ENCODE measurements around the gene SEC61A2.

The SEC61A2 gene

GRCh38 chr10:12098966-12099365 is 30.5 kb upstream of the SEC61A2 start:
- DNase-seq (ENCODE audit: low spot score) = no peak
- no peak for TF ChIP-seq CTCF (IDR thresholded peaks at IDR 0.05; ENCODE audit: borderline replicate concordance, control extremely low read depth, extremely low read depth, insufficient read depth, missing control alignments)
- in situ Hi-C loops (cut with MboI; ENCODE audit: low sequenced_read_pairs, unreplicated experiment) = no loop called here

- in situ Hi-C loops (cut with MboI; ENCODE audit: low sequenced_read_pairs, unreplicated experiment) = no loop called here
- DNase-seq (ENCODE audit: low spot score) = no peak
- TF ChIP-seq CTCF (IDR thresholded peaks at IDR 0.05; ENCODE audit: borderline replicate concordance, control extremely low read depth, extremely low read depth, insufficient read depth, missing control alignments) = no peak
Measured at GRCh38 chr10:12103802-12104201, 25.7 kb upstream of the SEC61A2 start.

GRCh38 chr10:12107781-12108180 is 21.7 kb upstream of the SEC61A2 start:
- no peak for TF ChIP-seq CTCF (IDR thresholded peaks at IDR 0.05; ENCODE audit: borderline replicate concordance, control extremely low read depth, extremely low read depth, insufficient read depth, missing control alignments)

GRCh38 chr10:12109286-12109685 is 20.2 kb upstream of the SEC61A2 start:
- no peak for DNase-seq (ENCODE audit: low spot score)
- in situ Hi-C loops (cut with MboI; ENCODE audit: low sequenced_read_pairs, unreplicated experiment) = no loop called here
- TF ChIP-seq CTCF (IDR thresholded peaks at IDR 0.05; ENCODE audit: borderline replicate concordance, control extremely low read depth, extremely low read depth, insufficient read depth, missing control alignments) = no peak

More at GRCh38 chr10:12107781-12108180, 21.7 kb upstream of the SEC61A2 start:
- in situ Hi-C loops (cut with MboI; ENCODE audit: low sequenced_read_pairs, unreplicated experiment) = no loop called here
- DNase-seq (ENCODE audit: low spot score) = no peak

- in situ Hi-C loops (cut with MboI; ENCODE audit: low sequenced_read_pairs, unreplicated experiment) = no loop called here
- no peak for TF ChIP-seq CTCF (IDR thresholded peaks at IDR 0.05; ENCODE audit: borderline replicate concordance, control extremely low read depth, extremely low read depth, insufficient read depth, missing control alignments)
- DNase-seq (ENCODE audit: low spot score) = no peak
Measured at GRCh38 chr10:12111528-12111927, 17.9 kb upstream of the SEC61A2 start.

- in situ Hi-C loops (cut with MboI; ENCODE audit: low sequenced_read_pairs, unreplicated experiment) = no loop called here
- no peak for DNase-seq (ENCODE audit: low spot score)
- TF ChIP-seq CTCF (IDR thresholded peaks at IDR 0.05; ENCODE audit: borderline replicate concordance, control extremely low read depth, extremely low read depth, insufficient read depth, missing control alignments) = no peak
Measured at GRCh38 chr10:12113627-12114026, 15.8 kb upstream of the SEC61A2 start.

GRCh38 chr10:12121673-12122072 is 7.8 kb upstream of the SEC61A2 start:
- no peak for TF ChIP-seq CTCF (IDR thresholded peaks at IDR 0.05; ENCODE audit: borderline replicate concordance, control extremely low read depth, extremely low read depth, insufficient read depth, missing control alignments)
- peak; percentile 69 for DNase-seq (ENCODE audit: low spot score)
- in situ Hi-C loops (cut with MboI; ENCODE audit: low sequenced_read_pairs, unreplicated experiment) = no loop called here

All from GM13976 (cell line).